ENCODE measurements around the gene SHISAL1.

Gene SHISAL1

GRCh38 chr22:44342347-44342956 lies 29.7 kb upstream of the SHISAL1 start:
- no peak for DNase-seq (ENCODE audit: low read depth in 2 of 2)

- no peak for DNase-seq (ENCODE audit: low read depth in 2 of 2)
These were observed 28.9 kb upstream of the SHISAL1 start for GRCh38 chr22:44341431-44342346.

GRCh38 chr22:44340271-44341239 lies 27.8 kb upstream of the SHISAL1 start:
- DNase-seq (ENCODE audit: low read depth in 2 of 2) = no peak

GRCh38 chr22:44338906-44339305 lies 26.2 kb upstream of the SHISAL1 start:
- DNase-seq (ENCODE audit: low read depth in 2 of 2) = no peak

- DNase-seq (ENCODE audit: low read depth in 2 of 2) = no peak
These were observed 25.5 kb upstream of the SHISAL1 start for GRCh38 chr22:44338177-44338810.

- DNase-seq (ENCODE audit: low read depth in 2 of 2) = no peak
These were observed 24.9 kb upstream of the SHISAL1 start for GRCh38 chr22:44337678-44338004.

GRCh38 chr22:44336962-44337677 lies 24.4 kb upstream of the SHISAL1 start:
- no peak for DNase-seq (ENCODE audit: low read depth in 2 of 2)

- DNase-seq (ENCODE audit: low read depth in 2 of 2) = no peak
These were observed 23.4 kb upstream of the SHISAL1 start for GRCh38 chr22:44335903-44336803.

GRCh38 chr22:44335066-44335839 lies 22.5 kb upstream of the SHISAL1 start:
- no peak for DNase-seq (ENCODE audit: low read depth in 2 of 2)

GRCh38 chr22:44333847-44334635 lies 21.3 kb upstream of the SHISAL1 start:
- DNase-seq (ENCODE audit: low read depth in 2 of 2) = no peak

GRCh38 chr22:44332946-44333345 lies 20.2 kb upstream of the SHISAL1 start:
- no peak for DNase-seq (ENCODE audit: low read depth in 2 of 2)

- no peak for DNase-seq (ENCODE audit: low read depth in 2 of 2)
These were observed 19.3 kb upstream of the SHISAL1 start for GRCh38 chr22:44331881-44332714.

- DNase-seq (ENCODE audit: low read depth in 2 of 2) = no peak
These were observed 18.3 kb upstream of the SHISAL1 start for GRCh38 chr22:44330744-44331660.

GRCh38 chr22:44330188-44330743 lies 17.5 kb upstream of the SHISAL1 start:
- DNase-seq (ENCODE audit: low read depth in 2 of 2) = no peak

- DNase-seq (ENCODE audit: low read depth in 2 of 2) = no peak
These were observed 16.5 kb upstream of the SHISAL1 start for GRCh38 chr22:44329179-44329796.

GRCh38 chr22:44328762-44329161 lies 16.0 kb upstream of the SHISAL1 start:
- DNase-seq (ENCODE audit: low read depth in 2 of 2) = no peak

Data from stimulated activated CD8-positive, alpha-beta memory T cell treated with anti-CD3 and anti-CD28 coated beads, Interleukin-2, amount 100 ng/mL, for 1 hour (primary cell).